GM12872 (cell line): ENCODE results near the gene TMEM187.

Experiments
- CTCF ChIP-seq: IDR thresholded peaks from 3 replicates; pipeline ENCODE4 v1.5.1; 2011; ENCODE audit warnings: low read depth, mild to moderate bottlenecking, low read length, moderate library complexity; ENCODE audit not compliant: insufficient read depth

The TMEM187 gene

GRCh38 chrX:153981771-153982533 is 9.4 kb downstream of the TMEM187 start:
- TF ChIP-seq CTCF: no peak

- no peak for TF ChIP-seq CTCF
Observed at GRCh38 chrX:153983321-153983801, 10.8 kb downstream of the TMEM187 start.

- no peak for TF ChIP-seq CTCF
Observed at GRCh38 chrX:153984351-153985178, 12.0 kb downstream of the TMEM187 start.

GRCh38 chrX:153988493-153988892 is 15.9 kb downstream of the TMEM187 start:
- no peak for TF ChIP-seq CTCF

- TF ChIP-seq CTCF: no peak
Observed at GRCh38 chrX:153989973-153990655, 17.6 kb downstream of the TMEM187 start.

GRCh38 chrX:153991013-153991580 is 18.5 kb downstream of the TMEM187 start:
- TF ChIP-seq CTCF: no peak

- no peak for TF ChIP-seq CTCF
Observed at GRCh38 chrX:153992180-153992579, 19.6 kb downstream of the TMEM187 start.
